Inflammatory macrophage (primary cell): ENCODE results near the gene BCAS3.

Source experiments
- DNase-seq, 2 donors: peaks; one replicate each; pipeline ENCODE4 v3.0.0-alpha.2; 2020 to 2022

BCAS3 gene

DNA sequence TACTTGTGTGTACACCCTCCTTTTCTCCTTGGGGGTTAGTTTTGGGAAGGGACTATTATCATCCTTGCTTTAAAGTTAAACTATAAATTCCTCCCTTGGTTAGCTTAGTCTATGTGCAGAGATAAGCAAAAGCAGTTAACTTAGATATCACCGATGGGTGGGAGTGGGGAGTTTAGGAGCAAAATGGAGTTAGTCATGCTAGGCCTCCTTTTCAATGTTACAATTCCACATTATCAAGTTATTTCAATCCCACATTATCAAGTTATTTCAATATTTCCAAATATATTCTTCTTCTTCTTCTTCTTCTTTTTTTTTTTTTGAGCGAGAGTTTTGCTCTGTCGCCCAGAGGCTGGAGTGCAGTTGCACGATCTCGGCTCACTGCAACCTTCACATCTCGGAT lies 1.7 kb upstream of the BCAS3 start:
- no peak for DNase-seq

DNA sequence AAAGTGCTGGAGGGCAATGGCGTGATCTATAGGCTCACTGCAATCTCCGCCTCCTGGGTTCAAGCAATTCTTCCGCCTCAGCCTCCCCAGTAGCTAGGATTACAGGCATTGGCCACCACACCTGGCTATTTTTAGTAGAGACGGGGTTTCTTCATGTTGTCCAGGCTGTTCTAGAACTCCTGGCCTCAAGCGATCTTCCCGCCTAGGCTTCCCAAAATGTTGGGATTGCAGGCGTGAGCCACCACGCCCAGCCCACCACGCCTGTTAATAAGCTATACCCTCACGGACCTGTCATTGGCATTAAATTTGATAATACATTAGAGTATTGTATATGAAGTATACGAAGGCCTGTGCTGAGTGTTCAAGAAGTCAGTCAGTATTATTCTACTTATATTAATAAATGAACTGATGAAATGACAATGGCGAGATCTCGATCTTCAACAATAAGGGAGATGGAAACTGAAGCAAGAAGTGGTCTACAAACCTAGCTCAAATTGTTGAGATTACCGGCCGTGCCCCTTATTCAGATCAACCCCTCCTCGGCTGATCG lies 818 bp upstream of the BCAS3 start:
- DNase-seq: no peak

DNA sequence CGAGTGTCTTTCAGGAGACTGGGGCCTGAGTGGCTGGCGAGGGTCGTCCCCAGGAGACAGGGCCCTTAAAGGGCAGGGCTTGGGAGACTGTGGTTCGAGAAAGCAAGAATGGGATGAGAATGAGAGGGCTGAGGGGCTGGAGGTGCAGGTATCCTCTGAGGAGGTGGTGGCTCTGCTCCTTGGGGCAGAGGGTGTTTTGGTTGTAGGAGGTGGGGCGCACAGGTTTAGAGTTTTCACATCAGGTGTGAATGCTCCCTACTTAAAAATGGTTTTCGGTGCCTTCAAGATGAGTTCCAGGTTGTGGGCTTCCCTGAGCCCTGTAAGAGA lies 430 bp downstream of the BCAS3 start:
- no peak for DNase-seq

DNA sequence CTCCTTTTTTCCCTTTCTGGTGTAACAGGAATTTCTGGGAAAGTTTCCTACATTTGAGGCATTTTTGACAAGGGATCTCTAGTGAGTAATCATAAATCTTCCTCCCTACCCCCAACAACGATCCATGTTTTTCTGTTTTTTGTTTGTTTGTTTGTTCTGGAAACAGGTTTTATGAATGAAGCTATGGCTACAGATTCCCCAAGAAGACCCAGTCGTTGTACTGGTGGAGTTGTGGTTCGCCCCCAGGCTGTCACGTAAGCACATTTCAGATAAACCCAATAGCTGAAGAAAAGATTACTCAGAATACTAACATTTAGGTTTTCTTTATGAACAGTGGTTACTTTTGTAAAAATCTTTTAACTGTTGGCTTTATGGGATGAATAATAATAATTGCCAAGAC lies 1.6 kb downstream of the BCAS3 start:
- DNase-seq: no peak

DNA sequence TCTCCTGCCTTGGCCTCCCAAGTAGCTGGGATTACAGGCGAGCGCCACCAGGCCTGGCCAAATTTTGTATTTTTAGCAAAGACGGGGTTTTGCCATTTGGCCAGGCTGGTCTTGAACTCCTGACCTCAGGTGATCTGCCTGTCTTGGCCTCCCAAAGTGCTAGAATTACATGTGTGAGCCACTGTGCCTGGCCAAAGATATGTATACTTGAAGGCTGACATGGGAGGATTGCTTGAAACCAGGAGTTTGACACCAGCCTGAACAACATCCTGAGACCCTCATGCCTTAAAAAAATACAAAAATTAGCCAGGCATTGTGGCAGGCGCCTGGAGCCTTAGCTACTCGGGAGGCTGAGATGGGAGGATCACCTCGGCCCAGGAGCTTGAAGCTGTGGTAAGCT lies 3.1 kb downstream of the BCAS3 start:
- DNase-seq: no peak

DNA sequence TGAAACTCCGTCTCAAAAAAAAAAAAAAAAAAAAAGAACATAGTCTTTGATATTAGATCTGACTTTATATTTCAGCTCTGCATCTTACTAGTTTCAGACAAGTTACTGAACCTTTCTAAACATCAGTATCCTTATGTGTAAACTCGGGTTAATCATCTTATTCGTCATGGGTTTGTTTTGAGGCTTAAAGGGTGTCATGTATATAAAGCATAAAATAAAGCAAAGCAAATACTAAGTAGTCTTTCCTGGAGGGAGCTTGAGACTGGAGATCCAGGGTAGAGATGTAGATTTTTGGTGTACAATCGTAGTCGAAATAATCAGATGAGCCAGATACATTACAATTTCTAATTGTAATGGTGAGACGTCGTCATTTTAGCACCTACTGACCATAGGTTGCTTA lies 7.8 kb downstream of the BCAS3 start:
- no peak for DNase-seq

DNA sequence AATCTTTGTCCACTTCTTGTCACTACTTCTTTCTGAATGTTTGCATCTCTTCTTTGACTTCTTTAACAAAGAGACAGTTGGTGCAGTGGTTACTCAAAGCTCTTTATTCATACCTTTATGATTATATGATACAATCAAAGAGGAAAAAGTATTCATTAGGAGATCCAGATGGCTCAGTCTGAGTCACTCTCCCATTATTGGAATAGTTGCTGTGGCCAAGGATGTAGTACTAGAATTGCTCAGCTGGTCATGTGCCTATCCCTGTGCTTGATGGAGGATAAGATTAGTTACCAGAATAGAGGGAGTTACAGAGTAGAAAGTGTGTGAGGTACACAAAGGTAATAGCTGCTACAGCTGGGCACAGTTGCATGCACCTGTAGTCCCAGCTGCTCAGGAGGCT lies 18.3 kb downstream of the BCAS3 start:
- DNase-seq: no peak

DNA sequence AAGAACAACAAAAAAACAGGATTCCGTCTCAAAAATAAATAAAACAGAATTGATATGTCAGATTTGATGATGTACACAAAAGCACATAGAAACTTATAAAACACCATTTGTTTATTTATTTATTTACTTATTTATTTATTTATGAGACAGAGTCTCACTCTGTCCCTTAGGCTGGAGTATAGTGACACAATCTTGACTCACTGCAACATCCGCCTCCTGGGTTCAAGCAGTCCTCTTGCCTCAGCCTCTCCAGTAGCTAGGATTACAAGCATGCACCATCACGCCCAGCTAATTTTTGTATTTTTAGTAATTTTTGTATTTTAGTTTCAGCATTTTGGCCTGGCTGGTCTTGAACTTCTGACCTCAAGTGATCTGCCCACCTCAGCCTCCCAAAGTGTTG lies 21.4 kb downstream of the BCAS3 start:
- DNase-seq: no peak

DNA sequence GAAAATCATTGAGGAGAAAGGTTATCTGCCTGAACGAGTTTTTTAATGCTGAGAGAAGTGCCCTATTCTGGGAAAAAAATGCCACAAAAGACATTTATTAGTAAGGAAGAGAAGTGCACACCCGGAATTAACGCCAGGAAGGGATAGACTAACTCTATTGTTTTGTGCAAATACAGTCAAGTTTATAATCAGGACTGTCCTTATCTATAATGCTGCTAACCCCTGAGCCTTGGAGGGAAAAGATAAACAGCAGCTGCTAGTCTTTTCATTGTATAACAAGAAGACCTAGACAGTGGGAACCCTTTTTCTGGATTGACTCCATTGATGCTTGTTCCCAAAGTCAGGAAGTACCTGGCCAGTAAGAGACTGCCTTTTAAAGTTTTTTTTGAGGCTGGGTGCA lies 26.5 kb downstream of the BCAS3 start:
- DNase-seq: no peak

DNA sequence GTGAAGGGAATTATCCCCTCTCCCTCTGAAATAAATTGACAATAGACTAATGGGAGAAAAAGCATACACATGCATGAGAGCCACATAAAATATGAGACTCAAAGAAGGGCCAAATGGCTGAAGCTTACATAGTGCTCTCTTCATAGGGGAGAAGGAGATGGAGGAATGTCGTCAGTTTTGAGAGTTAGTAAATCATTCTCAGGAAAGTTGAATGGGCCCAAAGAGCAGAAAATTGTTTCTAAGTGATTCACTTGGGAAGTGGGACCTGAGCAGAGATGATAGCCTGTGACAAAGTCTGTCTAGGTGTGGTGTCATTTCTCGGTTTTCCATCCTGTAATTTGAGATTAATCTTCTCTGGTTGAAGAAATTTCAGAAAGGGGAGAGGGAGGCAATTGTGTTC lies 35.0 kb downstream of the BCAS3 start:
- DNase-seq: no peak

DNA sequence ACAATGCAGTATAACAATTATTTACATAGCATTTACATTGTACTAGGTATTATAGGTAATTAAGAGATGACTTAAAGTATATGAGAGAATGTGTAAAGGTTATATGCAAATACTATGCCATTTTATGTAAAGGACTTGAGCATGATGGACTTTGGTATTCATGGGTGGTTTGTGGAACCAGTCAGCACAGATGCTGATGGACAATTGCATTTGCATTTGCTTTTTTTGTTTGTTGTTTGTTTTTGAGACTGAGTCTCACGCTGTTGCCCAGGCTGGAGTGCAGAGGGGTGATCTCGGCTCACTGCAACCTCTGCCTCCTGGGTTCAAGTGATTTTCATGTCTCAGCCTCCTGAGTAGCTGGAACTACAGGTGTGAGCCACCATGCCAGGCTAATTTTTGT lies 36.0 kb downstream of the BCAS3 start:
- DNase-seq: no peak

DNA sequence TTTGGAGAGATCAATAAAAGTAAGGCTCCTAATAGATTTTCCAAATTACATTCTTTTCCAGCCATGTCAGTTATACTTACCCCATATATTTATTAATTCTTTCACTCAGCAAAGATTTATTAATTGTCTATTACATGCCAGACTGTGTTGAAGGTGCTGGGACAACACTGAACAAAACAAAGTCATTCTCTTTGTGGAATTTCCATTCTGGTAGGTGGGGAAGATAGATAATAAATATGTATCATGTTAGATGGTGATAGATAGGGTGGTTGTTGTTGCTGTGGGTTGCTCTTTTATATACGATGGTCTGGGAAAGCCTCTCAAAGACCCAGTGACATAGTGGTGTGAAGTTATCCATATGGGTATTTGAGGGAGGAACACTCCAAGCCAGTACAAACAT lies 39.1 kb downstream of the BCAS3 start:
- DNase-seq: no peak

DNA sequence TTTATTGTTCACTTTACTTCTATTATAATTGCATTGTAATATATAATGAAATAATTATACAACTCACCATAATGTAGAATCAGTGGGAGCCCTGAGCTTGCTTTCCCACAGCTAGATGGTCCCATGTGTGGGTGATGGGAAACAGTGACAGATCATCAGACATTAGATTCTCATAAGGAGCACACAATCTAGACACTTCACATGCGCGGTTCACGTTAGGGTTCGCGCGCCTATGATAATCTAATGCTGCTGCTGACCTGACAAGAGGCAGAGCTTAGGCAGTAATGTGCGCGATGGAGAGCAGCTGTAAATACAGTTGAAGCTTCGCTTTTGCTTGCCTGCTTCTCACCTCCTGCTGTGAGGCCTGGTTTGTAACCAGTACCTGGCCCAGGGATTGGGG lies 40.2 kb downstream of the BCAS3 start:
- no peak for DNase-seq

DNA sequence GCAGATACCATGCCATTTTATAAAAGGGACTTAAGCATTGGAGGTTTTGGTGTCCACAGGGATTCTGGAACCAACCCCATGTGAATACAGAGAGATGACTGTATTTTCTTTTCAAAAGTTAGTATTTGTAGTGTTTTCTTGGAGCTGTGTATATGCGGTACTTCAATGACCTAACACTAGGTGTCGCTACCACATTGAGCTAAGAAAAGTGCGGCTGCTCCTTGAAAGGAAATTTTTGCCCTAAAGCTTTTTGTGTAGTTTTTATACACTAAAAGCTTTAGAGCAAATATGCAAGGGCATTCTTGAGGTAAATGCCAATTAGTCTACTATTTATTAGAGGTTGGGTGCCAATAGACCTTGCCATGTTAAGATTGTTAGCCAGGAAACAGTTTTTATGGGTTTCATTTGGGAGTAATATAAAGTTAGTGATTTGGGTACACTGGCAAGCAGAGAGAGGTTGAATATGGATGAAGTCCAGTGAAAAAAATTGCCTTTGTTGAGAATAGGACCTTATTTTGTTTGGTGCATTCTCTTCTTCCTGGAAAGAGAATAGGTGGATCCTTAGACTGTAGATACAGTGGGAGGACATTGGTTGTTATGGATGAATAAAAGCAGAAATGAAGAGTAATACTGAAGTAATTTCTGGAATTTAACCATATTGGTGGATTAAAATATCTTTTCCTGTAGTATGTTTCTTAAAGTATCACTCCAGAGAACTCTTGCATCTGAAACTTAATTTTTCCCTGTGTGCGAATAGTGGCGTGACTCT lies 43.3 kb downstream of the BCAS3 start:
- peak; percentile 66 to 69 for DNase-seq

DNA sequence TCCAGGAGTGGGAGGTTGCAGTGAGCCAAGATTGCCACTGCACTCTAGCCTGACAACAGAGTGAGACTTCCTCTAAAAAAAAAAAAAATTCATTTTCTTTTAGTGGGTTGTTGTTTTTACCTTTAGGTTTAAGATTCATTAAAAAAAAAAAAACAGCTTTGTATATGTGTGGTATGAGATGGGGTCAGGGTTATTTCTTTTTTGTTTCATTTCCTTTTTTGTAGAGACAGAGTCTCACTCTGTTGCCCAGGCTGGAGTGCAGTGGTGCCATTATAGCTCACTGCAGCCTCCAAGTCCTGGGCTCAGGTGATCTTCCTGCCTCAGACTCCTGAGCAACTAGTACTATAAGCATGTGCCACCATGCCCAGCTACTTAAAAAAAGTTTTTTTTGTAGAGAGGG lies 47.0 kb downstream of the BCAS3 start:
- DNase-seq: no peak

DNA sequence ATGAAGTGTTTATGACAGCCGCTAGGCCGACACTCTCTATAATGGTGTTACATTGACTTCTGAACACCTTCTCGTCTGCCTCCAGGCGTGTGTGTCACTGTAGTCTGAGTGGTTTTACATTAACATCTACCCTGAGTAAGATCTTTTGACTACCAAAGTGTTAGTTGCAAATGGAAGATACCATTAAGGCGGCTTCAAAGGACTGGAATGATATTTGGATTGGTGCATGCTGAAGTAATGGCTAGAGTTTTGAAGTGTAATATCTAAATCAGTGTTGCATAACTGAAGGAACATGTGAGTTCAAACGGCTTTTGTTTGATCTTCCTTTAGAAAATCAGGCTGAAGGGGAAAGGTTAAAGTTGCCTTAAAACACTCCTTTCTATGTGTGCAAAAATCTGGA lies 52.2 kb downstream of the BCAS3 start:
- DNase-seq: no peak

DNA sequence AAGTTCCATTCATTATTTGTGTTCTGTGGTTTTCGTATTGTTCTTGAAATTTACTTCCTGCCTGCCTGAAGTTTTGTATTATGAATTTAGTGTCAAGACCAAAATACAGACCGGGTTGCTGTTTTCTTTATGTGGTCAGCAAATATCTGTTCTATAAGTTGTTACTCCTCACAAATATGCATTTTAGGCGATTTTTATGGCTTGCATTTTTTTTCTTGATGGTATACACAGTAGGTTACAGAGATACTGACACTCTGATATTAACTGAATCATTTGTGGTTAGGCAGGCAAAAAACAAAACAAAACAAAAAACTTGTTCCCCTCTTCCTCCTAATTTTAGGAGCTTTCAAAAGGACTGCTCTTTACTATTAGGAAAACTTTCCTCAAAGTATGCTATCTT lies 52.6 kb downstream of the BCAS3 start:
- no peak for DNase-seq

DNA sequence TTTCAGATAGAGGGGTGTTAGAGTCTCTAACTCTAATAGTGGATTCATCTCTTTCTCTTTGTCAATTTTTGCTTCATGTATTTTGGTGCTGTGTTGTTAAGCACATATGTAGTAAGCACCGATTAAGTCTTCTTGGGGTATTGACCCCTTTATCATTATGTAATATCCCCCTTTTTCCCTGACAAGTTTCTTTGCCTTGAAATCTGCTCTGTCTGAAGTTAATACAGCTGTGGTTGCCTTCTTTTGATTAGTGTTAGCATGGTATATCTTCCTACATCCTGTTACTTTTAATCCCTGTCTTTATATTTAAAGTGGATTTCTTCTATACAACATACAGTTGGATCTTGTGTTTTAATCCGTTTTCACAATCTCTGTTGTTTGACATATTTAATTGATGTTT lies 60.6 kb downstream of the BCAS3 start:
- DNase-seq: no peak

DNA sequence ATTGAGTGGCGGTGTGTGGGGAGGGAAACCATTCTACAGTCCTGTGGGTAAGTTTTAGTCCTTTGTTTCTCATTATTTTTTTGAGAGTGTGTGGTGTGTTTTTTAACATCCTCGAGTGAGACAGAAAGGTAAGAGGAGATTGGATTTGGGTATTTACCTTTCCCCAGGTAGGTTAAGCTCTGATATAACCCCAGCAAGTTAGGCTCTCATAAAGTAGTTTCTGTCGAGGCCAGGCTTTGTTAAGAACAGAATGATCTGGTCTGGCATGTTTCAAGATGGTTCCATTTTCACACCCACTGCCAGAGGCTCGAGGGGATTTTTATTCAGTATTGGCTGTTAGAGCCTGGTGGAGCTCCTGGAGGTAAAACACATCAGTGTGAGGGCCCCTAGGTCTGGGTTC lies 62.9 kb downstream of the BCAS3 start:
- DNase-seq: no peak

DNA sequence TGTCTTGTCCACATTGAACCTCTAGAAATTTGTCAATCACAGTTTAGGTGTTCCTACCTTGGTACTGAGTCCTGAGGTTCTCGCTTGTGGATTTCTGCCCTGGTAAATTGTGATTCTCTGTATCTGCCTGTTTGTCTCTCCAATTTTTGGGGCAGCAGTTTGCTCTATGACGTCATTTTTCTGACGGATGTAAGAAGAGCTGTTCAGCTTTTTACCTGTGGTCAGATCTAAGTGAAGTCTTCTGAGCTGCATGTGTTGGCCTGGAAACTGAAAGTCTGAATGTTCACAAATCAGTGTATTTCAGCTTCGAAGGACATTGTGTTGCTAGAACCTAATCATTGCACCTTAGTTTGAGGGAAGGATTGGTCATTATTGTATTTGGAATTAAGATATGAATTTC lies 63.4 kb downstream of the BCAS3 start:
- DNase-seq: no peak

DNA sequence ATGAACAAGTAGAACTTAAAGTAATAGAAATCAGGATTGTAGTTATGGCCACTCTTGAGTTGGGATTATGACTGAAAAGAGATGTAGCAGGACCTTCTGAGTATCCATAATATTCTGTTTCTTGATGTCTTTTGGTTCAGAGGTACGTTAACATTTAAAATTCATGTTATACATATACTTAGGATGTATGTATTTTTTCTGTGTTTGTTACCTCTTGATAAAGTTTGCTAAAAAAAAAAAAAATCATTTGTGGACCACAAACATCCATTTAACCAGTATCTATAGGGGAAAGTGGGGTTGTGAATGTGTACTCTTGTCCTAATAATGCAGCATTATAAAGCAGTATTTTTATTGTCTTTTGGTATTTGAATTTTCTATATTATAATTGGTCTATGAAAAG lies 65.6 kb downstream of the BCAS3 start:
- DNase-seq: no peak

DNA sequence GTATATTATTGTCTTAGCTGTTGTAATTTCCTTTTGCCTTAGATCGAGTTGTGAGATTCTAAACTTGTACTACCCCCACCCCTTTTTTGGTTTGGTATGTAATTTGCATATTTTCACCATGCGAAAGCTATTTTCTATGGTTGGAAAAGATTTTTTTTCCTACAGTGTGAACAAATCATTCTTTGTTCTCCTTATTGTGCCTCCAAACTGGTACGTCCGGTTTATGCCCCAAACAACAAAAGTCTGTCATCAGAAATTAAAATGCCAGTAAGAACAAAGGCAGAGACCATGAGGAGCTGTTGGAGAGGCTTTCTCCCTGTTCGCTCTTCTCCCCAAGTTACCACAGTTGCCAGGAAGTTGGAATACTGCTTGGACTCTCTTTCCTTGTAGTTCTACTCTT lies 66.1 kb downstream of the BCAS3 start:
- DNase-seq: no peak

DNA sequence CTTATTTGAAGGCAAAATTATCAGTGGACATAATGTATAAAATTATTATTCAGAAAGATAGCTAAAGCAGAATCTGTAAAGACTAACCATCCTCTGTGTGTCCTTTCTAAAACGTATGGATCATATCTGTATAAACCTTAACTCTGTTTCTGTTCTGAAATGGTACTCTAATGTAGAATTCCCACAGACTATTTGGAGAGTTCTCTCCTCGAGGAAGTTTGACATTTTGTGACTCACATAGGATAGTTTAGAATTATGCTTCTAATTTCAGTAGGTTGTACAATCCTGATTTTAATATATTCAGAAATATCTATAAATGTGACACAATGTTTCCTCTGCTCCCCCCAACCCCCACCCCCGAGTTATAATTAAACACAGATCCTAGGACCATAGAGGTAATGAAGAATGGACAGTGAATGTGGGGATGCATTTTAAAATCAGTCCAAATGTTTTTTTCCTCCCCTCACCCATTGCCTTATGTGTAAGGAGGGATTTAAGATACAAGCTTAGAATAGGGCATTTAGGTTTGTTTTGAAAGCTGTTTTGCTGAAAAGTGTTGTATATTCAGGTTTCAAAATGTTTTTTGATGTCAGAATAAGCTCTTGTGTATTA lies 66.8 kb downstream of the BCAS3 start:
- no peak for DNase-seq

DNA sequence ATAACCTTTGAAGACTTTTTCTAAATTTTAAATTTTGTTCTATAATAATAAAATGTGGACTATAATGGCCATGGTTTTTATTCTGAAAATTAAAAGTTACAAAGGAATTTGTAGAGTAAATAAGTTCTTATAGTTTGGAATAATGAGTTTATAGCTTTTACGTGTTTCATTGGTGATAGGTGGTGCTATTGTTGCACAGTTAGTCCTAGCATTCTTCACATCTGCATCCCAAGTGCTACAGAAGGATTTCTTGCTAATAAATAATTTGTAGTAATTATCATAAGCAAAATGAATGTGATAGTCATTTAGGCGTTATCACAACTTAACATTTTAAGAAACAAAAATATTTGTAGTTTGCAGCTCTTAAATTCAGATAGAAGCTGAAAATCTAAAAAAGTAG lies 67.9 kb downstream of the BCAS3 start:
- no peak for DNase-seq
